OCI-LY1 (cell line): ENCODE results near the gene CHD5.

Source experiments
- EZH2 ChIP-seq: fragments of 200-600 bp; sonication (generic), shearing (Covaris generic); IDR thresholded peaks from 2 replicates; pipeline ENCODE4 v1.8.0; 2017; ENCODE audit warnings: borderline replicate concordance, mixed run types, mild to moderate bottlenecking, antibody characterized with exemption, low read length, moderate library complexity, mixed read lengths
- TF ChIP-seq, protein P1 (sequence below): fragments of 200-600 bp; sonication (generic), shearing (Covaris generic); IDR thresholded peaks from 2 replicates; pipeline ENCODE4 v1.5.1; 2017; ENCODE audit warnings: mild to moderate bottlenecking, antibody characterized with exemption, low read length, moderate library complexity, mixed read lengths

DNA sequence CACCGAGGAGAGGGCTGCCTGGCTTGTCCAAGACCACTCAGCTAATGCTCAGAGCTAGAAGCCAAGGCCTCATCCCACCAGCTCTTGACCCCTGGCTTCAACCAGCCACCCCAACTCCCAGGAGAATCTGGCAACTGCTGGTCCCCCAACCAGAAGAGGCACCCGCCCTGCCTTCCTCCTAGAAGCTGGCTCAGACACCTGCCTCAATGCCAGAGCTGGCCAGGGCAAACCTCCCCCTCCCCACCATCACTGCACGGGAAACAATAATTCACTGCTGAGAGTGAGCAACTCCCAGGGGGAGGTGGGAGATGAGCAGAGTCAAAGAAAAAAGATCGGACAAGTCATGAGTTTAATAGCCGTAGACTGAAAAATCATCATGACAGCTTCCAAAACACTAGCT, 3.3 kb downstream of the CHD5 start:
- TF ChIP-seq, protein P1, sequence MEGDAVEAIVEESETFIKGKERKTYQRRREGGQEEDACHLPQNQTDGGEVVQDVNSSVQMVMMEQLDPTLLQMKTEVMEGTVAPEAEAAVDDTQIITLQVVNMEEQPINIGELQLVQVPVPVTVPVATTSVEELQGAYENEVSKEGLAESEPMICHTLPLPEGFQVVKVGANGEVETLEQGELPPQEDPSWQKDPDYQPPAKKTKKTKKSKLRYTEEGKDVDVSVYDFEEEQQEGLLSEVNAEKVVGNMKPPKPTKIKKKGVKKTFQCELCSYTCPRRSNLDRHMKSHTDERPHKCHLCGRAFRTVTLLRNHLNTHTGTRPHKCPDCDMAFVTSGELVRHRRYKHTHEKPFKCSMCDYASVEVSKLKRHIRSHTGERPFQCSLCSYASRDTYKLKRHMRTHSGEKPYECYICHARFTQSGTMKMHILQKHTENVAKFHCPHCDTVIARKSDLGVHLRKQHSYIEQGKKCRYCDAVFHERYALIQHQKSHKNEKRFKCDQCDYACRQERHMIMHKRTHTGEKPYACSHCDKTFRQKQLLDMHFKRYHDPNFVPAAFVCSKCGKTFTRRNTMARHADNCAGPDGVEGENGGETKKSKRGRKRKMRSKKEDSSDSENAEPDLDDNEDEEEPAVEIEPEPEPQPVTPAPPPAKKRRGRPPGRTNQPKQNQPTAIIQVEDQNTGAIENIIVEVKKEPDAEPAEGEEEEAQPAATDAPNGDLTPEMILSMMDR: no peak
- no peak for TF ChIP-seq EZH2
